Activated T-cell treated with anti-CD3 and anti-CD28 coated beads for 48 hours (primary cell): Measurements from ENCODE around the gene ZDHHC1.
"Not testable (repeated sequence)": the region's sequence is repeated elsewhere in the genome, so short reads cannot be mapped to it uniquely, and the experiment has no call there.

Source experiments
- DNase-seq: peaks from one replicate; pipeline ENCODE4 v3.0.0-alpha.2; 2020; ENCODE audit warnings: low read depth

ZDHHC1 gene

DNA sequence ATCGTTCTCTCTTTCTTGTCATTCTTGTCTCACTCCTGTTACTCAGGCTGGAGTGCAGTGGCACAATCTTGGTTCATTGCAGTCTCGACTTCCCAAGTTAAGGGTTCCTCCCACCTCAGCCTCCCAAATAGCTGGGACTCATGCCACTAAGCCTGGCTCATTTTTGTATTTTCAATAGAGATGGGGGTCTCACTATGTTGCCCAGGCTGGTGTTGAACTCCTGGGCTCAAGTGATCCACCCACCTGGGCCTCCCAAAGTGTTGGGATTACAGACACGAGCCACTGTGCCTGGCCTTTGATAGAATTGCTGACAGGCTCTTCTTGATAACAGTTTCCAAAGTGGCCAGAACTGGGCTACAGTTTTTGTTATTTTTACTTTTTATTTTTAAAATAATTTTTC, 55.2 kb downstream of the ZDHHC1 start:
- DNase-seq: no peak

DNA sequence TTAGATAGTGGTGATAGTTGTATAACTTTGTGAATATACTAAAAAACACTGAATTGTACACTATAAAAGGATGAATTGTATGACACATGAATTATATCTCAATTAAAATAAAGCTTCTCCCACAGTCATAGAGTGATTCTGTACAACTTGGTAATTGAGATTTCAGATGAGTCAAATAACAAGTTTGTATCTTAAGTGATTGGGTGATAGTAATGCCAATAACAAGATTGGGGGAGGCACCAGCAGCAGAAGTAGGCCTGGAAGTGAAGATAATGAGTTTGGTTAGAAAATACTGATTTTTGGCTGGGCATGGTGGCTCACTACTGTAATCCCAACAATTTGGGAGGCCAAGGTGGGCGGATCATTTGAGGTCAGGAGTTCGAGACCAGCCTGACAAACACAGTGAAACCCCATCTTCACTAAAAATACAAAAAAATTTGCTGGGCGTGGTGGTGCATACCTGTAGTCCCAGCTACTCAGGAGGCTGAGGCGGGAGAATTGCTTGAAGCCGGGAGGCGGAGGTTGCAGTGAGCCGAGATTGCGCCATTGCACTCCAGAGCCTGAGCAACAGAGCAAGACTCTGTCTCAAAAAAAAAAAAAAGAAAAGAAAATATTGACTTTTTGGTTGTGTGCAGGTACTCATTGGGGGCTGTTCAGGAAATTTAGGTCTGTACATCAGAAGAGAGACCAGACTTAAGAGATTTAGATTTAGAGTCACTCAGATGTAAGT, 56.6 kb downstream of the ZDHHC1 start:
- DNase-seq: not testable (repeated sequence)

DNA sequence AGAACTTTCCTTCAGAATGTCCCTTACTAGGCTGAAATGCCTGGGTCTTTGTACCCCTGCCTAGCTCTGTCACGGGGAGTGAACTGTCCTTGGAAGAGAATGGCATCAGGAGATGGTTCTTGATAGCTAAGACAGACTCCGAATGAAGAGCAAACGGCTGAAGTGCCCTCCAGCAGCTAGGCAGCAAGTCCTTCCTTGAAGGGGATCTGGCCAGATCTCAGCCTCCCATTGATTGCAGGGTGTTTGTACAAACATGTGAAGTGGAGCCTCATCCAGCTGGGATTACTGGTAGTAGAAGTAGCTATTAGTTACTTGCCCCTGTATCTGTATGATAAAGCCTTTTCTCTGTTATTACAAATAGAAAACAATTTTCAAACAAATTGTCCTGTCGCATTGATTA, 58.7 kb downstream of the ZDHHC1 start:
- DNase-seq: no peak

DNA sequence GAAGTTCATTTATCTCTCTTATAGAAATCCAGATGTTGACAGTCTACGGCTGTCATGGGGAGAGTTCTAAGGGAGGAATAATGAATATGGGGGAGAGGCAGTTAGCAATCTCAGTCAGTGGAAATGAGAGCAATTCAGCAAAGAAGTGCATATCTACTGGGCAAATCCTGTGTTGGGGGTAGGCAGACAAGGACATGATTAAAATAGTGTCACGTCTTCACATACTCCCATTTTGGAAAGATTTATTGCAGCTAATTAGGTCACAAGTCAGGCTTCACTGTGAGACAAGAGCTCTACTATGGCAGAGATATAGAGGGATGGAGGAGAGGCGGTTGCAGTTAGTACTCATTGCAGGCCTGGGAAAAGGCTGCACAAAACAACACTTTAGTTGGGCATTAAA, 59.9 kb downstream of the ZDHHC1 start:
- DNase-seq: no peak

DNA sequence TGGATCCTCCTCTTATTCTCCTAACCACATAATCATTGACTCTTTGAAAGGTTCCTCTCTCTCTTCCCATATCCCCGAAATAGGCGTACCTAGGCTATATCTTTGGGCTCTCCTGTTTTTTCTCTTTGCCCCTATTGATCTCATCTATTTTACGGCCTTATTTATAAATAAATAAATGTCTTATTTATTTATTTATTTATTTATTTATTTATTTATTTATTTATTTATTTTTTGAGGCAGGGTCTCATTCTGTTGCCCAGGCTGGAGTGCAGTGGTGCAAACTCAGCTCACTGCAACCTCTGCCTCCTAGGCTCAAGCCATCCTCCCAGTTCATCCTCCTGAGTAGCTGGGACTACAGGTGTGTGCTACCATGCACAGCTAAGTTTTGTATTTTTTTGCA, 63.8 kb downstream of the ZDHHC1 start:
- DNase-seq: not testable (repeated sequence)

DNA sequence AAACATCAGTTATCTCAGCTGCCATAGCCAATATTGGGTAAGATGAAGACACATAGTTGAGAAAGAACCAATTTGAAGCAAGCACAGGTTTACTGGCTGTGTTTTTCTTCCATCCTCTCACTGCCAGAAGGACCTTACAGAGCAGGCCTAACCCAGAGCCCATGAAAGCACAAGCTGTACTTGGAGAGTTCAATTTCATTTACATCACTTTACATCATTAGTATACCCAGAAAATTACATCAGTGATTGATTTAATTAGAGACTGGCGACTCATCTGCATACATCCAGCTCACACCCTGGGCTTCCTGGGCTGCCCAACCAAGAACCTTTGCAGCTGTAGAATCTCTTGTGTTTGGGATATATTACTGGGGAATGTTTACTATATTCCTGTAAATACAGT, 66.0 kb downstream of the ZDHHC1 start:
- no peak for DNase-seq

DNA sequence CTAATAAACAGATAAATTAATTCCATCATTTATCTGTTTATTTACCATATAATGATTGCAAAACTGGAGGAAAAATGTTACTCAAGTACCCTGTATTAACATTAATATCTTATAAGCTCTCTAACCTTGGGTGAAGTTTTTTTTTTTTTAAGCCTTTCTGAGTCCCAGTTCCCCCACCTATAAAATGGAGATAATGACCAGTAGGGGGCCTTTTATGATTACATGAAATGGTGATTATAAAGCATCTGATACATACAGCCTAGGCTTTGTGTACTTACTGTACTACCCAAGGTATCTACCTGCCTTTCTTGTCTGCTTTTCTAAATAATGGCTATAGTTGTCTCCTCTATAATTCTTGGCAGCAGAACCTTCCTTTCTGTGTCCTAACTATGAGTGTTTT, 67.1 kb downstream of the ZDHHC1 start:
- DNase-seq: no peak

DNA sequence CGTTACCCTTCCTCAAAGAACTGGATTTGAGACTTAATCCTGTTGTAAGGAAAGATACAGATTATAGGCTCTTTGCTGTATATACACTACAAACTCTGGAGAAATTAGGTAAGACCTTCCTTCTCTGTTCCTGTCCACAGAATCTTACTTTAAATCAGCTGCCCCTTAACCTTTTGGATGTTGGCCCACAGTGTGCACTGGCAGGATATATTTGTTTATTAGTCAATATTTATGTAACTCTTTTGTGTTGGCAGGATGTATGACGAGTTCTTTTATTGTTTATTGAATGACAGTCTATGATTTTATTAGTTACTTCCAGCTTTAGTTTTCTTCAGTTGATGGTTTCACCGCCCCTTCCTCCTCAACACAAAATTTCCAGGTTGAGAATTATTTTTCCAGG, 69.9 kb downstream of the ZDHHC1 start:
- no peak for DNase-seq

DNA sequence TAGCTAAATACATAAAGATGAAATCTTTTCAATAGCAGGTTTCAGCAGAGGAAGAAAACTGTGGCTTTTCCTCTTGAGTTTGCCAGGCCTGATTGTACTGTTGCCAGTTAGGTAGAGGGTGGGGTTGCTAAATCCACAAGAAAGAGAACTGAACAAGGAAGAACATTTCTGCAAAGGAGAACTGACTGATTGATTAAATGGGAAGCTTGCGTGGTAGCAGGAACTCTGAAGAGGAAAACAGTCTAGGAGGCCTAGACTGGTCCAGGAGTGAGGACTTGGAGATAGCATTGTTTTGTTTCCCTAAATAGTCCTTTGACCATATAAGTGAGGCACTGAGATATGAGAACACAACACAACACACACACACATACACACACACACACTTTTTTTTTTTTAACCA, 70.9 kb downstream of the ZDHHC1 start:
- no peak for DNase-seq
